HepG2 (cell line): ENCODE results near the gene CPED1. TPM values are rescaled to one million over a fixed set of nuclear protein-coding genes. Genes with fewer than 3 reads are reported as not detected.

Source experiments
- ATAC-seq: fragments of 200-7000 bp; cut with Tn5 transposase; 3 replicates; pipeline ENCODE4 v1.9.1; 2020; ENCODE audit warnings: mild to moderate bottlenecking, moderate library complexity
- BruUV-seq: library from RNA; stranded (reverse); fragments of 400-500 nt; replicated peaks from 2 replicates; lab custom pipeline; 2021; lab: Mats Ljungman, UMichigan
- CTCF ChIA-PET: fragments of 300-600 bp; formaldehyde crosslinking; extraction: SDS; loops from one replicate; lab custom pipeline; 2021; ENCODE audit warnings: low total read pairs, inconsistent platforms, low intra/inter-chr PET ratio; lab: Yijun Ruan, JAX
- POLR2A ChIA-PET: fragments of 350-600 bp; sonication (Branson Sonifier 250); formaldehyde crosslinking; loops from one replicate; lab custom pipeline; 2020; ENCODE audit warnings: antibody characterized with exemption, inconsistent platforms; lab: Yijun Ruan, JAX
- DNase-seq: peaks from one replicate; pipeline ENCODE4 v3.0.0-alpha.2; 2015; ENCODE audit warnings: low spot score
- FAIRE-seq: peaks from 3 replicates; lab custom pipeline; 2011; peaks lifted over from hg19 to GRCh38; lab: Jason Lieb, UNC
- H2AFZ ChIP-seq: one replicate; pipeline ENCODE4 v1.6.1; 2011; ENCODE audit warnings: low read length, inconsistent platforms
- H3K27ac ChIP-seq: fragments of 300-600 bp; 3 replicates; pipeline ENCODE4 v1.8.0; 2011; ENCODE audit warnings: mixed run types, mild to moderate bottlenecking, mixed read lengths, low read length, inconsistent platforms; ENCODE audit not compliant: insufficient read depth; ENCODE audit errors: extremely low read length
- H3K27me3 ChIP-seq, 2 experiments: fragments of 200-600 bp in 1 of 2; 2 replicates in 1 of 2; 3 replicates in 1 of 2; pipeline versions ENCODE4 v1.6.0 to v1.8.0; 2011; ENCODE audit warnings: low read length in 2 of 2, mild to moderate bottlenecking in 2 of 2, moderate library complexity in 2 of 2, inconsistent platforms in 1 of 2; ENCODE audit not compliant: insufficient read depth in 2 of 2, control insufficient read depth in 1 of 2
- H3K36me3 ChIP-seq, 2 experiments: fragments of 200-600 bp in 1 of 2; replicated peaks in 1 of 2; 2 replicates in 1 of 2; 3 replicates in 1 of 2; pipeline versions ENCODE4 v1.5.1 to v1.8.0; 2011; ENCODE audit warnings: low read length in 2 of 2, inconsistent platforms in 1 of 2; ENCODE audit not compliant: insufficient read depth in 2 of 2, control insufficient read depth in 1 of 2
- H3K4me1 ChIP-seq: 2 replicates; pipeline ENCODE4 v1.5.1; 2012; ENCODE audit warnings: low read length, inconsistent platforms; ENCODE audit not compliant: insufficient read depth
- H3K4me2 ChIP-seq: 2 replicates; pipeline ENCODE4 v1.6.0; 2011; ENCODE audit warnings: low read depth, low read length, inconsistent platforms
- H3K4me3 ChIP-seq, 3 experiments: fragments of 200-600 bp in 1 of 3; sonication (generic), shearing (Covaris generic) in 1 of 3; replicated peaks in 1 of 3; 2 replicates each; pipeline ENCODE4 v1.5.1; 2011 to 2016; ENCODE audit warnings: low read length in 3 of 3, inconsistent platforms in 2 of 3, low read depth in 2 of 3, mild to moderate bottlenecking in 2 of 3, control low read depth in 1 of 3, mixed read lengths in 1 of 3; ENCODE audit not compliant: insufficient read depth in 1 of 3
- H3K79me2 ChIP-seq: one replicate; pipeline ENCODE4 v1.6.1; 2011; ENCODE audit warnings: low read length, inconsistent platforms; ENCODE audit not compliant: insufficient read depth
- H3K9ac ChIP-seq: 2 replicates; pipeline ENCODE4 v1.6.0; 2011; ENCODE audit warnings: mild to moderate bottlenecking, low read depth, low read length, inconsistent platforms; ENCODE audit not compliant: insufficient read depth
- H3K9me3 ChIP-seq: 2 replicates; pipeline ENCODE4 v1.5.1; 2012; ENCODE audit warnings: mild to moderate bottlenecking, low read length
- H4K20me1 ChIP-seq: 2 replicates; pipeline ENCODE4 v1.6.0; 2011; ENCODE audit warnings: inconsistent platforms, mild to moderate bottlenecking, low read length, moderate library complexity; ENCODE audit not compliant: insufficient read depth
- AHR ChIP-seq: IDR thresholded peaks from 2 replicates; pipeline ENCODE4 v1.6.1; 2018; ENCODE audit warnings: missing genetic modification reagents, missing compliant biosample characterization
- HDAC1 ChIP-seq: sonication (generic); formaldehyde crosslinking; IDR thresholded peaks from 2 replicates; pipeline ENCODE4 v1.5.1; 2020; ENCODE audit warnings: mild to moderate bottlenecking, missing genetic modification reagents
- HNF4A ChIP-seq: sonication (generic); formaldehyde crosslinking; IDR thresholded peaks from 2 replicates; pipeline ENCODE4 v1.4.0; 2020; ENCODE audit warnings: missing genetic modification reagents
- KAT2B ChIP-seq: fragments of 150-350 bp; IDR thresholded peaks from 2 replicates; pipeline ENCODE4 v1.6.1; 2014; ENCODE audit warnings: low read depth, low read length, borderline replicate concordance
- KLF13 ChIP-seq: sonication (generic); formaldehyde crosslinking; IDR thresholded peaks from 2 replicates; pipeline ENCODE4 v1.4.0; 2020; ENCODE audit warnings: mild to moderate bottlenecking, missing genetic modification reagents
- KLF9 ChIP-seq: IDR thresholded peaks from 2 replicates; pipeline ENCODE4 v1.6.1; 2016; ENCODE audit warnings: low read depth
- MTF1 ChIP-seq: sonication (generic); formaldehyde crosslinking; IDR thresholded peaks from 2 replicates; pipeline ENCODE4 v1.5.0; 2020; ENCODE audit warnings: missing genetic modification reagents
- MZF1 ChIP-seq: sonication (generic); formaldehyde crosslinking; IDR thresholded peaks from 2 replicates; pipeline ENCODE4 v1.8.1; 2023; ENCODE audit warnings: mild to moderate bottlenecking, missing genetic modification reagents, borderline replicate concordance
- RARA ChIP-seq: IDR thresholded peaks from 2 replicates; pipeline ENCODE4 v1.6.1; 2016; ENCODE audit warnings: missing genetic modification reagents, missing compliant biosample characterization
- RORA ChIP-seq: sonication (generic); formaldehyde crosslinking; IDR thresholded peaks from 2 replicates; pipeline ENCODE4 v1.5.0; 2020; ENCODE audit warnings: mild to moderate bottlenecking, missing genetic modification reagents, moderate library complexity
- TOPORS ChIP-seq: sonication (generic); formaldehyde crosslinking; IDR thresholded peaks from 2 replicates; pipeline ENCODE4 v1.8.0; 2023; ENCODE audit warnings: mild to moderate bottlenecking, missing genetic modification reagents
- ZNF234 ChIP-seq: sonication (generic); formaldehyde crosslinking; conservative IDR thresholded peaks from 2 replicates; pipeline ENCODE4 v1.5.1; 2020; ENCODE audit warnings: mild to moderate bottlenecking, missing genetic modification reagents
- ZNF430 ChIP-seq: sonication (generic); formaldehyde crosslinking; IDR thresholded peaks from 2 replicates; pipeline ENCODE4 v1.9.0; 2021; ENCODE audit warnings: mild to moderate bottlenecking, missing genetic modification reagents
- ZNF614 ChIP-seq: IDR thresholded peaks from 2 replicates; pipeline ENCODE4 v1.6.1; 2018; ENCODE audit warnings: missing biosample characterization, missing genetic modification reagents, inconsistent platforms, borderline replicate concordance
- ZNF724P ChIP-seq: sonication (generic); formaldehyde crosslinking; IDR thresholded peaks from 2 replicates; pipeline ENCODE4 v1.8.0; 2022; ENCODE audit warnings: missing genetic modification reagents, borderline replicate concordance
- WGBS: methylation state at CpG from one replicate; pipeline ENCODE4 v1.1.6; 2017; ENCODE audit warnings: low lambda C conversion rate; 5-methylcytosine and 5-hydroxymethylcytosine counted together
- in situ Hi-C: cut with HindIII; loops from 2 replicates; pipeline ENCODE4 v1.10.0; 2017; ENCODE audit warnings: low pct_unique_long_range_greater_than_20kb; ENCODE audit not compliant: extremely low pct_ligation_motif_present
- intact Hi-C: fragments of 100-400 bp; cut with micrococcal nuclease; formaldehyde crosslinking; loops from one replicate; pipeline ENCODE4 v1.10.0; 2022; ENCODE audit not compliant: unreplicated experiment
- polyA plus RNA-seq, 8 experiments: library from polyadenylated mRNA; depleted of rRNA in 3 of 8; stranded (reverse) in 7 of 8; unstranded in 1 of 8; fragments of >200 nt; fragmentation: Illumina TruSeq in 4 of 8; extraction: Trizol in 4 of 8; gene quantifications; 2 replicates each; pipeline versions ENCODE4 v1.2.1 to v1.2.3, GENCODE V29; 2011 to 2016; ENCODE audit warnings: low read depth in 4 of 8, missing spikeins in 1 of 8, mixed read lengths in 1 of 8; ENCODE audit not compliant: insufficient read depth in 1 of 8
- total RNA-seq, 5 experiments: library from RNA; depleted of rRNA; stranded (reverse); fragments of >200 nt; fragmentation: Illumina TruSeq; extraction: Trizol; gene quantifications; 2 replicates each; pipeline ENCODE4 v1.2.3, GENCODE V29; 2016; ENCODE audit warnings: low read depth in 1 of 5
- TF ChIP-seq, protein P1 (sequence below), 2 experiments: sonication (generic) in 1 of 2; formaldehyde crosslinking in 1 of 2; IDR thresholded peaks; 2 replicates each; pipeline versions ENCODE4 v1.5.1 to v1.6.1; 2011 to 2020; ENCODE audit warnings: borderline replicate concordance in 1 of 2, low read depth in 1 of 2, low read length in 1 of 2, mild to moderate bottlenecking in 1 of 2, missing genetic modification reagents in 1 of 2, moderate library complexity in 1 of 2
- TF ChIP-seq, protein P2 (sequence below): fragments of 450-650 bp; IDR thresholded peaks from 2 replicates; pipeline ENCODE4 v1.6.1; 2016
- TF ChIP-seq, protein P3 (sequence below): fragments of 450-650 bp; IDR thresholded peaks from 2 replicates; pipeline ENCODE4 v1.6.1; 2017; ENCODE audit warnings: mild to moderate bottlenecking

The CPED1 gene
- total and polyA plus RNA-seq, 2 of the 13 experiments (the other 11 are each of a cell fraction or from before 2014, with no cell fraction given) = 11.5 to 27.0 TPM

DNA sequence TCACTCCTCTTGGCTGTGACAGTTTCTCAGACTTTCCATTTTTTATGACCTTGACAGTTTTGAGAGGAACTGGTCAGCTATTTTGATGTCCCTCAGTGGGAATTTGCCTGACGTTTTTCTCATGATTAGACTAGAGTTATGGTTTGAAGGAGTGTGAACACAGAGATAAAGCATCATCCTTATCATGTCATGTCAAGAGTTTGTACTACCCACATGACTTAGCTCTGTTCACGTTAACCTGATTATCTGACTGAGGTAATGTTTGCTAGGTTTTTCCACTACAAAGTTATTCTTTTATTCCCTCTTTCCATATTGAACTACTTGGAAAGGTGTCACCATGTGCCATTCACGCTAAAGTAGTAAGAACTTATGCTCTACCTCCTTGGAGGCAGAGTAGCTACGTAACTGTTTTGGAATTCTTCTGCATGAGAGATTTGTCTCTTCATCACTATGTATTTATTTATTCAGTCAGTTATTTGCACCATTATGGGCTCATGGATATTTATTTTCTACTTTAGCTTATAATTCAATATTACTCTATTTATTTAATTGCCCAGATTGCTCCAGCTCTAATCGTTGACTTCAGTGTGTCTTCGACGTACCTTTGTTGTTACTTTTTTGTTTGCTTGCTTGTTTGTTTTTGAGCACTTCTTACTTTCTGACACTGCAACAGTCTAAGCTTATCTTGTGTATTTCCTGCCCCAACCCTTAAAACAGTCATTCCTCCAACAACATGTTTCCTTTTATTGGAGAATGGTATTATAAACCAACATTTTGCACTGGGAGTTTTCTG lies 50.4 kb downstream of the CPED1 start (continued):
- no peak for TF ChIP-seq ZNF614 (CRISPR knock-in tag)
- TF ChIP-seq ZNF234 (CRISPR knock-in tag) = no peak
- no peak for TF ChIP-seq KLF13 (CRISPR knock-in tag)
- no peak for TF ChIP-seq KLF9 (CRISPR knock-in tag)

DNA sequence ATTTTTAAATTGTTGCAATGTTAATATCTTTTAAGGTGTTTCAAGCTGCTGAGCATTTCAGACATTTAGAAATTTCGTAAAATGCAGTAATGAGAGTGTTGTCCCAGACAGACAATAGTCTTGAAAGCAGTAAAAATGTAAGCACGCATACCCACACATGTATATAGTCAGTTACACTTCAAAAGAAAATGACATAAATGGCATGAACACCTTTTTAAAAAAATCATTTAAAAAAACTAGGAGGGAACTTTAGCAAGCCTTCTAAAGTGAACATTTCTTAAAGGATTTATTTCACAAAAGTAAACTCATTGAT lies 51.0 kb downstream of the CPED1 start:
- ATAC-seq (no peak), FAIRE-seq (no peak), DNase-seq (no peak)
- Histone ChIP-seq H3K9ac (no peak overlapping the region), H3K27me3 (no peaks in the 10 kb centered on the region), H3K27ac (no peak overlapping the region), H3K79me2 (no peaks in the 10 kb centered on the region), H3K9me3 (no peaks in the 10 kb centered on the region), H4K20me1 (no peaks in the 10 kb centered on the region), H3K4me2 (no peak overlapping the region), H3K4me1 (no peaks in the 10 kb centered on the region), H2AFZ (no peak overlapping the region), H3K36me3 (no peaks in the 10 kb centered on the region), H3K4me3 (no peak overlapping the region)
- intact Hi-C loops = no loop called here
- in situ Hi-C loops = no loop called here
- CTCF ChIA-PET = no interaction called here
- no TSS peak for BruUV-seq
- 19% methylated on average over 2 of the region's 2 CpGs for WGBS
- POLR2A ChIA-PET = no interaction called here
- TF ChIP-seq, protein P1, sequence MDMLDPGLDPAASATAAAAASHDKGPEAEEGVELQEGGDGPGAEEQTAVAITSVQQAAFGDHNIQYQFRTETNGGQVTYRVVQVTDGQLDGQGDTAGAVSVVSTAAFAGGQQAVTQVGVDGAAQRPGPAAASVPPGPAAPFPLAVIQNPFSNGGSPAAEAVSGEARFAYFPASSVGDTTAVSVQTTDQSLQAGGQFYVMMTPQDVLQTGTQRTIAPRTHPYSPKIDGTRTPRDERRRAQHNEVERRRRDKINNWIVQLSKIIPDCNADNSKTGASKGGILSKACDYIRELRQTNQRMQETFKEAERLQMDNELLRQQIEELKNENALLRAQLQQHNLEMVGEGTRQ (IDR thresholded peaks at IDR 0.05; ENCODE audit: low read depth, low read length) = no peak
- TF ChIP-seq, protein P1 (CRISPR knock-in tag; IDR thresholded peaks at IDR 0.05; ENCODE audit: borderline replicate concordance) = no peak
- TF ChIP-seq RARA (CRISPR knock-in tag) (no peak), HDAC1 (CRISPR knock-in tag) (no peak), ZNF724P (CRISPR knock-in tag) (no peak), AHR (no peak), TOPORS (no peak), RORA (CRISPR knock-in tag) (no peak), HNF4A (no peak), ZNF430 (CRISPR knock-in tag) (no peak), MZF1 (CRISPR knock-in tag) (no peak), MTF1 (CRISPR knock-in tag) (no peak), KAT2B (no peak)
- TF ChIP-seq, protein P2, sequence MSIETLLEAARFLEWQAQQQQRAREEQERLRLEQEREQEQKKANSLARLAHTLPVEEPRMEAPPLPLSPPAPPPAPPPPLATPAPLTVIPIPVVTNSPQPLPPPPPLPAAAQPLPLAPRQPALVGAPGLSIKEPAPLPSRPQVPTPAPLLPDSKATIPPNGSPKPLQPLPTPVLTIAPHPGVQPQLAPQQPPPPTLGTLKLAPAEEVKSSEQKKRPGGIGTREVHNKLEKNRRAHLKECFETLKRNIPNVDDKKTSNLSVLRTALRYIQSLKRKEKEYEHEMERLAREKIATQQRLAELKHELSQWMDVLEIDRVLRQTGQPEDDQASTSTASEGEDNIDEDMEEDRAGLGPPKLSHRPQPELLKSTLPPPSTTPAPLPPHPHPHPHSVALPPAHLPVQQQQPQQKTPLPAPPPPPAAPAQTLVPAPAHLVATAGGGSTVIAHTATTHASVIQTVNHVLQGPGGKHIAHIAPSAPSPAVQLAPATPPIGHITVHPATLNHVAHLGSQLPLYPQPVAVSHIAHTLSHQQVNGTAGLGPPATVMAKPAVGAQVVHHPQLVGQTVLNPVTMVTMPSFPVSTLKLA = no peak
- TF ChIP-seq, protein P3, sequence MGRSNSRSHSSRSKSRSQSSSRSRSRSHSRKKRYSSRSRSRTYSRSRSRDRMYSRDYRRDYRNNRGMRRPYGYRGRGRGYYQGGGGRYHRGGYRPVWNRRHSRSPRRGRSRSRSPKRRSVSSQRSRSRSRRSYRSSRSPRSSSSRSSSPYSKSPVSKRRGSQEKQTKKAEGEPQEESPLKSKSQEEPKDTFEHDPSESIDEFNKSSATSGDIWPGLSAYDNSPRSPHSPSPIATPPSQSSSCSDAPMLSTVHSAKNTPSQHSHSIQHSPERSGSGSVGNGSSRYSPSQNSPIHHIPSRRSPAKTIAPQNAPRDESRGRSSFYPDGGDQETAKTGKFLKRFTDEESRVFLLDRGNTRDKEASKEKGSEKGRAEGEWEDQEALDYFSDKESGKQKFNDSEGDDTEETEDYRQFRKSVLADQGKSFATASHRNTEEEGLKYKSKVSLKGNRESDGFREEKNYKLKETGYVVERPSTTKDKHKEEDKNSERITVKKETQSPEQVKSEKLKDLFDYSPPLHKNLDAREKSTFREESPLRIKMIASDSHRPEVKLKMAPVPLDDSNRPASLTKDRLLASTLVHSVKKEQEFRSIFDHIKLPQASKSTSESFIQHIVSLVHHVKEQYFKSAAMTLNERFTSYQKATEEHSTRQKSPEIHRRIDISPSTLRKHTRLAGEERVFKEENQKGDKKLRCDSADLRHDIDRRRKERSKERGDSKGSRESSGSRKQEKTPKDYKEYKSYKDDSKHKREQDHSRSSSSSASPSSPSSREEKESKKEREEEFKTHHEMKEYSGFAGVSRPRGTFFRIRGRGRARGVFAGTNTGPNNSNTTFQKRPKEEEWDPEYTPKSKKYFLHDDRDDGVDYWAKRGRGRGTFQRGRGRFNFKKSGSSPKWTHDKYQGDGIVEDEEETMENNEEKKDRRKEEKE = no peak
